Thoracic aorta (tissue), 2 donors: ENCODE results near the gene C1QTNF7. TPM values are rescaled to one million over a fixed set of nuclear protein-coding genes. Genes with fewer than 3 reads are reported as not detected.
A peak's percentile ranks its signal among the peaks of the same experiment; 100 is the strongest.

Source experiments
- ATAC-seq: fragments of 150-250 bp; one replicate; pipeline ENCODE4 v1.8.0; 2017; ENCODE audit warnings: low read depth; ENCODE audit not compliant: insufficient number of reproducible peaks, low FRiP score
- DNase-seq: peaks from one replicate; pipeline ENCODE4 v3.0.0-alpha.2; 2020; ENCODE audit warnings: low spot score
- H3K27ac ChIP-seq, 2 donors: fragments of 200-600 bp; sonication (generic); 1 replicate in 1 of 2; 2 replicates in 1 of 2; pipeline ENCODE4 v1.5.1; 2016; ENCODE audit warnings: mild to moderate bottlenecking in 2 of 2, moderate library complexity in 2 of 2
- H3K27me3 ChIP-seq: fragments of 200-600 bp; sonication (generic); replicated peaks from 2 replicates; pipeline ENCODE4 v1.6.0; 2016; ENCODE audit warnings: mild to moderate bottlenecking; ENCODE audit not compliant: insufficient read depth
- H3K36me3 ChIP-seq: fragments of 200-600 bp; sonication (generic); one replicate; pipeline ENCODE4 v1.5.1; 2016
- H3K4me1 ChIP-seq, 2 donors: fragments of 200-600 bp; sonication (generic); 1 replicate in 1 of 2; 2 replicates in 1 of 2; pipeline versions ENCODE4 v1.5.1 to v1.6.0; 2016; ENCODE audit warnings: low read depth in 2 of 2, mild to moderate bottlenecking in 1 of 2; ENCODE audit not compliant: control insufficient read depth in 1 of 2
- H3K4me3 ChIP-seq: fragments of 200-600 bp; sonication (generic); 2 replicates; pipeline ENCODE4 v1.5.1; 2016; ENCODE audit warnings: mild to moderate bottlenecking
- H3K9me3 ChIP-seq: fragments of 200-600 bp; sonication (generic); 2 replicates; pipeline ENCODE4 v1.5.1; 2016
- total RNA-seq, 2 donors: library from RNA; depleted of rRNA; stranded (reverse); fragments of >200 nt; gene quantifications; one replicate each; pipeline versions ENCODE4 v1.1.0 to v1.2.3, GENCODE V29; 2016
- TF ChIP-seq, protein P1 (sequence below): fragments of 200-600 bp; sonication (generic); IDR thresholded peaks from one replicate; pipeline ENCODE4 v1.5.1; 2019; ENCODE audit warnings: antibody characterized with exemption

C1QTNF7 gene
- total RNA-seq, 2 donors from 2014 or later: 18.2 to 24.0 TPM

DNA sequence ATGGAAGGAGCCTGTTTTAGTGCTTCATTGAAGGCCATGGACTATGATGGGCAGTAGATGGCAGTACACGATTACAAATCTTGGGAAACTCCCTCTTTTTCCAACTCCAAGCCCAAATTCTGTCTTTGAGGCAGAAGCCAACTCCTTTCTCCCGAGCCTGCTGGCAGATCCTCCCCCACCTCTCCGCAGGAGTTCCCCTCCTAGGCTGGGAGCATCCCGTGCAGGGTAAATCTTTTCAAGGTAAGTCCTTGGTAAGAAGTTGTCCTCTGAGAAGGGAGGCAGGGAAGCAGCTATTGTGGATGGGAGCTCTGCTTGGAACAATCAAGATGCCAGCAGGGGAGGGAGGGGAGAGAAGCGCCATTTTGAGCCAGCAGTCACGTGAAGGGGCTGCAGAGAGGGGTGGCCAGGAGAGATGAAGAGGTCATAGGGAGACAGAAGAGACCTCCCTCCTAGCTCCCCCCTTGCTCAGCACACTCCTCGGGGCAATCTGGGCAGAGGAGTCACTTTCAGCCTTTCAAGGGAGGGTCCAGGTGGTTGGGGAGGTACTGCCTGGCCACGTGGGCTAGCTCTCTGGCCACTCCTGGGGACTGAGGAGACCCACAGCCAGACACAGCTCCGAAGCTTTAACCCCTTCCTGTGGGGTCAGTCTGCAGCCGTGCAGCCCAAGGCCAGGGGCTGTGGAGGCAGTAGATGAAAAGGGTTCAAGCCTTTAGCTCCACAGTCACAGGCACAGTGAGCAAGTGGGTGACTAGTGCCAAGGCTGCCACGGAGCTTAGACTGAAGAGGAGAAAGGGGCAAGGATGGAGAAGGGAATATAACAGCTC lies 51.5 kb downstream of the C1QTNF7 start:
- Histone ChIP-seq H3K4me1 (peaks cover 0 to 18% of the 10 kb centered on the region in 2 donors), H3K4me3 (peak overlapping the region; percentile 77), H3K27ac (peak overlapping the region; percentile 77 to 79), H3K27me3 (no peaks in the 10 kb centered on the region), H3K36me3 (peaks cover 5% of the 10 kb centered on the region), H3K9me3 (no peaks in the 10 kb centered on the region)
- TF ChIP-seq, protein P1, sequence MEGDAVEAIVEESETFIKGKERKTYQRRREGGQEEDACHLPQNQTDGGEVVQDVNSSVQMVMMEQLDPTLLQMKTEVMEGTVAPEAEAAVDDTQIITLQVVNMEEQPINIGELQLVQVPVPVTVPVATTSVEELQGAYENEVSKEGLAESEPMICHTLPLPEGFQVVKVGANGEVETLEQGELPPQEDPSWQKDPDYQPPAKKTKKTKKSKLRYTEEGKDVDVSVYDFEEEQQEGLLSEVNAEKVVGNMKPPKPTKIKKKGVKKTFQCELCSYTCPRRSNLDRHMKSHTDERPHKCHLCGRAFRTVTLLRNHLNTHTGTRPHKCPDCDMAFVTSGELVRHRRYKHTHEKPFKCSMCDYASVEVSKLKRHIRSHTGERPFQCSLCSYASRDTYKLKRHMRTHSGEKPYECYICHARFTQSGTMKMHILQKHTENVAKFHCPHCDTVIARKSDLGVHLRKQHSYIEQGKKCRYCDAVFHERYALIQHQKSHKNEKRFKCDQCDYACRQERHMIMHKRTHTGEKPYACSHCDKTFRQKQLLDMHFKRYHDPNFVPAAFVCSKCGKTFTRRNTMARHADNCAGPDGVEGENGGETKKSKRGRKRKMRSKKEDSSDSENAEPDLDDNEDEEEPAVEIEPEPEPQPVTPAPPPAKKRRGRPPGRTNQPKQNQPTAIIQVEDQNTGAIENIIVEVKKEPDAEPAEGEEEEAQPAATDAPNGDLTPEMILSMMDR: peak; percentile 60
- DNase-seq: no peak
- ATAC-seq: peak; percentile 83

DNA sequence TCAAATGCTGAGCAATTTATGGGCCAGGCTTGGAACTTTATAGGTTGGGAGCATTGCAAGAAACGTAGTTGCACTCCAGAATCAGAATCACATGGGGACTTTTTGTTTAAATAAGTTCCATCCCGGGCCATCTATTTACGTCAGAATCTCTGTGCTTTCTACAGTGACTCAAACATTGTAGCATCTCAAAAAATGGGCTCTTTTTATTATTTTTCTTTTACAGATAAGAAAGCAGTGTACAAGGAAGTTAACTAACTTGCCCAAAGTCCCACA lies 52.0 kb downstream of the C1QTNF7 start:
- peaks cover 5% of the 10 kb centered on the region for H3K36me3 ChIP-seq
- peak overlapping the region; percentile 77 to 79 for H3K27ac ChIP-seq
- no peaks in the 10 kb centered on the region for H3K9me3 ChIP-seq

DNA sequence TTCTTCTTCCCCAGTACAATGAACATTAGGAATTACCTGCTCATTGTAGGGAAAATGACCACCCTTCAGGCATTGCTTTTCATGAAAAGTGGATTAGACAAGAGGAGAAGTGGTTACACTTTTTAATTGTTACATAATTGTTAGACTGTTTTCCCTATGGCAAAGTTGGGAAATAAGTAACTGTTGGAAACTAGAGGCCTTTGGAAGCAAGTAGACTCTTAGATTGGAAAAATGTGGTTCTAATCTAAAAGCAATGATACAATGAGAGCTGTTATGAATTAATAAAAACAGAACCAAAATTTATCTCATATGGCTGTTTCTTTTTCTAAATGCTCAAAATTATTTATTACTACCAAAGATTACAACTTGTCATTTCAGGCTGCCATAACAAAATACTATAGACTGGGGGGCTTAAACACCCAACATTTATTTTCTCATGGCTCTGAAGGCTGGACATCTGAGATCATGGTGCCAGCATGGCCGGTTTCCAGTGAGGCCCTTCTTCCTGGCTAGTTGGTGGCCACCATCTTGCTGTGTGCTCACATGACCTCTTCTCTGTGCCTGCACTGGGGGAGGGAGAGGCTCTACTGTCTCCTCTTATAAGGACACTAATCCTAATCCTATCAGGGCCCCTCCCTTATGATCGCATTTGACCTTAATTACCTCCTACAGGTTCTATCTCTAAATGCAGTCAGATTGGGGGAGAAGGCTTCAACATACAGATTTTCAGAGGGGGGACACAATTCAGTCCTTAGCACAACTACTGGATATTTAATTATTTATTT lies 54.3 kb downstream of the C1QTNF7 start:
- TF ChIP-seq, protein P1: no peak
- no peak overlapping the region for H3K27ac ChIP-seq

More for the DNA sequence above, 52.0 kb downstream of the C1QTNF7 start:
- Histone ChIP-seq H3K27me3 (no peaks in the 10 kb centered on the region), H3K4me1 (peaks cover 0 to 18% of the 10 kb centered on the region in 2 donors), H3K4me3 (peak overlapping the region; percentile 77)
- TF ChIP-seq, protein P1: no peak
- no peak for DNase-seq
- no peak for ATAC-seq

DNA sequence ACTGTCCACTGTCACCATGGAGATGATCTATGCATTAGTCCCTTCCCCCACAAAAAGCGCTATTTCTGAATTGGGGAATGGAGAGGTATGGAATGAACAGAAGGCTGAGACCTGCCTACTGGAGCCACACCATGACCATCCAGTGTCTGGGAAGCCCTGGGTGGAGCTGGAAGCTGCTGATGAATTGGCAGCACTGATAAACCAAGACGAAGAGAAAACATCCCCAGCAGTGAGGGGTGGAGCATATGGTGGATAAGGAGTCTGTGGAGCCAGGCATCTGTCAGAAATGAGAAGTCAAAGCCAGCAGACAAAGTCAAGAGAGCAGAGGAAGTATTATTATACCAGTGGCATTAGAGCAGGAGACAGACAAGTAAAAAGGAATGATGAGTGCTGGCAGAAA lies 55.0 kb downstream of the C1QTNF7 start:
- TF ChIP-seq, protein P1: no peak
- H3K27ac ChIP-seq: no peak overlapping the region
- no peaks in the 10 kb centered on the region for H3K36me3 ChIP-seq
- ATAC-seq: no peak
- peaks cover 2% of the 10 kb centered on the region for H3K9me3 ChIP-seq
- H3K27me3 ChIP-seq: no peaks in the 10 kb centered on the region
- no peak overlapping the region for H3K4me3 ChIP-seq
- peaks cover 0 to 18% of the 10 kb centered on the region in 2 donors for H3K4me1 ChIP-seq
- no peak for DNase-seq

More for the DNA sequence above, 54.3 kb downstream of the C1QTNF7 start:
- ATAC-seq (no peak), DNase-seq (no peak)
- H3K36me3 ChIP-seq: no peaks in the 10 kb centered on the region
- H3K27me3 ChIP-seq: no peaks in the 10 kb centered on the region
- H3K4me3 ChIP-seq: no peak overlapping the region
- peaks cover 0 to 18% of the 10 kb centered on the region in 2 donors for H3K4me1 ChIP-seq
- H3K9me3 ChIP-seq: no peaks in the 10 kb centered on the region

DNA sequence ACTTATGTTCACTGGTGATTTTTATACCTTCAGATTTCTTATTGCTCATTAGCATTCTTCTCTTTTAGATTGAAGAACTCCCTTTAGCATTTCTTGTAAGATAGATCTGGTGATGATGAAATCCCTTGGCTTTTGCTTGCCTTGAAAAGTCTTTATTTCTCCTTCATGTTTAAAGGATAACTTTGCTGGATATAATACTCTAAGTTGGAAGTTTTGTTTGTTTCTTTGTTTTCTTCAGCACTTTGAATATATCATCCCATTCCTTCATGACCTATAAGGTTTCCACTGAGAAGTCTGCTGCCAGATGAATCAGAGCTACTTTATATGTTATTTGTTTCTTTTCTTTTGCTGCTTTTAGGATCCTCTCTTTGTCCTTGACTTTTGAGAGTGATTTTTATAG lies 60.3 kb downstream of the C1QTNF7 start:
- Histone ChIP-seq H3K4me1 (no peaks in the 10 kb centered on the region), H3K4me3 (no peak overlapping the region), H3K27ac (no peak overlapping the region), H3K9me3 (peaks cover 7% of the 10 kb centered on the region), H3K27me3 (no peaks in the 10 kb centered on the region), H3K36me3 (no peaks in the 10 kb centered on the region)
- ATAC-seq (no peak), DNase-seq (no peak)
- TF ChIP-seq, protein P1: no peak
